HCT116 (cell line): ENCODE data around the gene GTF2H4. TPM values are rescaled to one million over a fixed set of nuclear protein-coding genes. Genes with fewer than 3 reads are reported as not detected.

Experiments used
- ATAC-seq: fragments of 200-7000 bp; cut with Tn5 transposase; 2 replicates; pipeline ENCODE4 v1.9.1; 2020; ENCODE audit warnings: mild to moderate bottlenecking, moderate library complexity
- BruUV-seq: library from RNA; stranded (reverse); fragments of 400-500 nt; replicated peaks from 2 replicates; lab custom pipeline; 2021; lab: Mats Ljungman, UMichigan
- CTCF ChIA-PET: fragments of 300-600 bp; sonication (Branson Sonifier 250); formaldehyde crosslinking; loops from one replicate; lab custom pipeline; 2021; ENCODE audit warnings: antibody characterized with exemption; lab: Charles Lee
- POLR2A ChIA-PET: fragments of 300-600, 350-600 bp; sonication (Branson Sonifier 250); formaldehyde crosslinking; loops from one replicate; lab custom pipeline; 2021; ENCODE audit warnings: antibody characterized with exemption; lab: Charles Lee
- RAD21 ChIA-PET, 2 experiments: fragments of 300-600 bp; sonication (Branson Sonifier 250); formaldehyde crosslinking; loops; one replicate each; lab custom pipeline; 2023; ENCODE audit warnings: low total read pairs in 2 of 2; ENCODE audit not compliant: uncharacterized antibody in 2 of 2, unreplicated experiment in 2 of 2, low non-redundant PET in 1 of 2; lab: Charles Lee
- DNase-seq: peaks from one replicate; pipeline ENCODE4 v3.0.0-alpha.2; 2010; ENCODE audit warnings: low read depth, low spot score
- H2AFZ ChIP-seq: fragments of 200-600 bp; shearing (Covaris generic), sonication (generic); 2 replicates; pipeline ENCODE4 v1.6.1; 2017; ENCODE audit warnings: low read depth, mixed run types, mixed read lengths, antibody characterized with exemption, low read length; ENCODE audit not compliant: poor library complexity, severe bottlenecking
- H3K27ac ChIP-seq: 2 replicates; pipeline ENCODE4 v1.5.1; 2012; ENCODE audit warnings: low read depth, low read length
- H3K27me3 ChIP-seq: fragments of 200-600 bp; sonication (generic); 2 replicates; pipeline ENCODE4 v1.6.1; 2016; ENCODE audit warnings: mixed run types, low read length, mixed read lengths; ENCODE audit not compliant: insufficient read depth
- H3K36me3 ChIP-seq, 2 experiments: fragments of 200-500 bp in 1 of 2; fragments of 200-600 bp in 1 of 2; sonication (Bioruptor generic) in 1 of 2; sonication (generic) in 1 of 2; 2 replicates each; pipeline versions ENCODE4 v1.5.1 to v1.6.1; 2014 to 2016; ENCODE audit warnings: low read length in 2 of 2, inconsistent platforms in 1 of 2, mixed read lengths in 1 of 2, mixed run types in 1 of 2; ENCODE audit not compliant: insufficient read depth in 2 of 2, control insufficient read depth in 1 of 2
- H3K4me1 ChIP-seq, 2 experiments: fragments of 200-600 bp in 1 of 2; sonication (generic) in 1 of 2; 2 replicates each; pipeline versions ENCODE4 v1.5.1 to v1.6.1; 2012 to 2017; ENCODE audit warnings: low read length in 2 of 2, inconsistent platforms in 1 of 2, mild to moderate bottlenecking in 1 of 2, mixed read lengths in 1 of 2, mixed run types in 1 of 2, moderate library complexity in 1 of 2; ENCODE audit not compliant: insufficient read depth in 2 of 2, control insufficient read depth in 1 of 2
- H3K4me2 ChIP-seq: fragments of 200-600 bp; sonication (generic); 2 replicates; pipeline ENCODE4 v1.6.1; 2017; ENCODE audit warnings: mixed run types, low read length, mixed read lengths
- H3K4me3 ChIP-seq, 2 experiments: fragments of 200-600 bp in 1 of 2; sonication (generic) in 1 of 2; replicated peaks in 1 of 2; 2 replicates each; pipeline ENCODE4 v1.5.1; 2011 to 2016; ENCODE audit warnings: low read length in 2 of 2, control low read depth in 1 of 2, low read depth in 1 of 2, mild to moderate bottlenecking in 1 of 2, mixed read lengths in 1 of 2, mixed run types in 1 of 2
- H3K79me2 ChIP-seq: fragments of 200-600 bp; sonication (generic); 2 replicates; pipeline ENCODE4 v1.6.1; 2017; ENCODE audit warnings: mild to moderate bottlenecking, mixed run types, low read length, moderate library complexity, mixed read lengths; ENCODE audit not compliant: insufficient read depth
- H3K9ac ChIP-seq: fragments of 200-600 bp; sonication (generic); 2 replicates; pipeline ENCODE4 v1.6.1; 2016; ENCODE audit warnings: low read length, mixed read lengths
- H3K9me2 ChIP-seq: fragments of 200-600 bp; sonication (generic), shearing (Covaris generic); 2 replicates; pipeline ENCODE4 v1.6.1; 2017; ENCODE audit warnings: mixed run types, mild to moderate bottlenecking, moderate library complexity; ENCODE audit not compliant: insufficient read depth
- H3K9me3 ChIP-seq, 2 experiments: fragments of 200-500 bp in 1 of 2; fragments of 200-600 bp in 1 of 2; sonication (Bioruptor generic) in 1 of 2; sonication (generic) in 1 of 2; 2 replicates each; pipeline ENCODE4 v1.6.1; 2014 to 2017; ENCODE audit warnings: low read length in 2 of 2, mixed read lengths in 2 of 2, inconsistent platforms in 1 of 2, low read depth in 1 of 2, mild to moderate bottlenecking in 1 of 2, mixed run types in 1 of 2, moderate library complexity in 1 of 2; ENCODE audit not compliant: control insufficient read depth in 1 of 2, insufficient read depth in 1 of 2
- H4K20me1 ChIP-seq: fragments of 200-600 bp; sonication (generic), shearing (Covaris generic); 2 replicates; pipeline ENCODE4 v1.6.1; 2017; ENCODE audit warnings: mixed run types, mild to moderate bottlenecking, moderate library complexity; ENCODE audit not compliant: insufficient read depth
- EGR1 ChIP-seq: IDR thresholded peaks from 2 replicates; pipeline ENCODE4 v1.6.1; 2012; ENCODE audit warnings: low read depth
- EZH2 ChIP-seq: fragments of 200-600 bp; sonication (generic); IDR thresholded peaks from 2 replicates; pipeline ENCODE4 v1.6.1; 2017; ENCODE audit warnings: antibody characterized with exemption, mixed run types
- POLR2A ChIP-seq: IDR thresholded peaks from 2 replicates; pipeline ENCODE4 v1.7.0; 2011; ENCODE audit warnings: borderline replicate concordance; ENCODE audit not compliant: insufficient read depth, insufficient read length; ENCODE audit errors: extremely low read depth
- POLR2AphosphoS5 ChIP-seq: IDR thresholded peaks from 2 replicates; pipeline ENCODE4 v1.6.1; 2011; ENCODE audit warnings: mild to moderate bottlenecking, low read depth, low read length, moderate library complexity
- SP1 ChIP-seq: IDR thresholded peaks from 2 replicates; pipeline ENCODE4 v1.6.1; 2012; ENCODE audit warnings: low read depth
- ZNF274 ChIP-seq: fragments of 200-500 bp; sonication (Bioruptor generic); IDR thresholded peaks from 2 replicates; pipeline ENCODE4 v1.6.1; 2014; ENCODE audit warnings: mild to moderate bottlenecking, low read depth, low read length, inconsistent platforms
- intact Hi-C: fragments of 100-400 bp; cut with micrococcal nuclease; formaldehyde crosslinking; loops from 2 replicates; pipeline ENCODE4 v1.10.0; 2022
- total RNA-seq: library from RNA; stranded (reverse); gene quantifications from one replicate; pipeline ENCODE4 v1.2.1, GENCODE V29; 2021; ENCODE audit not compliant: unreplicated experiment
- TF ChIP-seq, protein P1 (sequence below): IDR thresholded peaks from 2 replicates; pipeline ENCODE4 v1.6.1; 2011; ENCODE audit warnings: mild to moderate bottlenecking, low read length, moderate library complexity; ENCODE audit not compliant: insufficient replicate concordance; ENCODE audit errors: extremely low read depth
- TF ChIP-seq, protein P2 (sequence below): IDR thresholded peaks from 2 replicates; pipeline ENCODE4 v1.6.1; 2012
- TF ChIP-seq, protein P3 (sequence below), 3 experiments: fragments of 200-600 bp in 1 of 3; sonication (generic) in 1 of 3; IDR thresholded peaks in 2 of 3; conservative IDR thresholded peaks in 1 of 3; 2 replicates each; pipeline ENCODE4 v1.5.1; 2012 to 2017; ENCODE audit warnings: low read depth in 2 of 3, low read length in 2 of 3, antibody characterized with exemption in 1 of 3, borderline replicate concordance in 1 of 3, control low read depth in 1 of 3, mild to moderate bottlenecking in 1 of 3, mixed read lengths in 1 of 3, mixed run types in 1 of 3, moderate library complexity in 1 of 3; ENCODE audit not compliant: insufficient read depth in 1 of 3

Gene GTF2H4
- total RNA-seq, 1 experiment from 2014 or later = 59.7 TPM

DNA sequence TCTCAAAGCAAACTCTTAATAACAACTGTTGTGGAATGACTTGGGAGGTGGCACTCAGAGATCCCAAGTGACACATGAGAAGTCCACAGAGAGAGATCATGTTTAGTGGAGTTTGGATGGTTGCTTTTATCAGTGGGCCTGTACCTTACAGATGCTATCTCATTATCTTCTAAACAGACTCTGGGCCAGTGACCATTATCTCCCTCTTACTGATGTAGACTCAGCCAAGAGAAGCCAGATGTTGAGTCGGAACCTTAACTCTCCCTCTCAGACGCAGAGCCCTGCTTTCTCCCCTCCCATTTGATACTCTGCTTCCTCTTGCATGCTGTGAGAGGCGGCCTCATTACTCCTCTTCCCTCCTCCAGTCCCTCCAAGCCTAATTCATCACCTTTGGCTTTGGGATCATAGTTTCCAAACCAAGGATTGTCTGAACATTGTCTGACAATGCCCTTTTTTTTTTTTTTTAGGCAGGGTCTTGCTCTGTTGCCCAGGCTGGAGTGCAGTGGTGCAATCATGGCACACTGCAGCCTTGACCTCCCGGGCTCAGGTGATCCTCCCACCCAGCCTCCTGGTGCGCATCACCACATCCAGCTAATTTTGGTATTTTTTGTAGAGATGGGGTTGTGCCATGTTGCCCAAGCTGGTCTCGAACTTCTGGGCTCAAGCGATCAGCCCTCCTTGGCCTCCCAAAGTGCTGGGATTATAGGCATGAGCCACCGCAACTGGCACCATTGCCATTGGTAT is 28.2 kb upstream of the GTF2H4 start:
- peaks cover 39 to 63% of the 10 kb centered on the region in 2 experiments for H3K4me1 ChIP-seq
- no TSS peak for BruUV-seq
- TF ChIP-seq, protein P1, sequence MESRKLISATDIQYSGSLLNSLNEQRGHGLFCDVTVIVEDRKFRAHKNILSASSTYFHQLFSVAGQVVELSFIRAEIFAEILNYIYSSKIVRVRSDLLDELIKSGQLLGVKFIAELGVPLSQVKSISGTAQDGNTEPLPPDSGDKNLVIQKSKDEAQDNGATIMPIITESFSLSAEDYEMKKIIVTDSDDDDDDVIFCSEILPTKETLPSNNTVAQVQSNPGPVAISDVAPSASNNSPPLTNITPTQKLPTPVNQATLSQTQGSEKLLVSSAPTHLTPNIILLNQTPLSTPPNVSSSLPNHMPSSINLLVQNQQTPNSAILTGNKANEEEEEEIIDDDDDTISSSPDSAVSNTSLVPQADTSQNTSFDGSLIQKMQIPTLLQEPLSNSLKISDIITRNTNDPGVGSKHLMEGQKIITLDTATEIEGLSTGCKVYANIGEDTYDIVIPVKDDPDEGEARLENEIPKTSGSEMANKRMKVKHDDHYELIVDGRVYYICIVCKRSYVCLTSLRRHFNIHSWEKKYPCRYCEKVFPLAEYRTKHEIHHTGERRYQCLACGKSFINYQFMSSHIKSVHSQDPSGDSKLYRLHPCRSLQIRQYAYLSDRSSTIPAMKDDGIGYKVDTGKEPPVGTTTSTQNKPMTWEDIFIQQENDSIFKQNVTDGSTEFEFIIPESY = no peak
- TF ChIP-seq EGR1 (no peak), ZNF274 (no peak), SP1 (no peak), EZH2 (no peak), POLR2AphosphoS5 (no peak), POLR2A (no peak)
- TF ChIP-seq, protein P2, sequence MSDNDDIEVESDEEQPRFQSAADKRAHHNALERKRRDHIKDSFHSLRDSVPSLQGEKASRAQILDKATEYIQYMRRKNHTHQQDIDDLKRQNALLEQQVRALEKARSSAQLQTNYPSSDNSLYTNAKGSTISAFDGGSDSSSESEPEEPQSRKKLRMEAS = no peak
- TF ChIP-seq, protein P3, sequence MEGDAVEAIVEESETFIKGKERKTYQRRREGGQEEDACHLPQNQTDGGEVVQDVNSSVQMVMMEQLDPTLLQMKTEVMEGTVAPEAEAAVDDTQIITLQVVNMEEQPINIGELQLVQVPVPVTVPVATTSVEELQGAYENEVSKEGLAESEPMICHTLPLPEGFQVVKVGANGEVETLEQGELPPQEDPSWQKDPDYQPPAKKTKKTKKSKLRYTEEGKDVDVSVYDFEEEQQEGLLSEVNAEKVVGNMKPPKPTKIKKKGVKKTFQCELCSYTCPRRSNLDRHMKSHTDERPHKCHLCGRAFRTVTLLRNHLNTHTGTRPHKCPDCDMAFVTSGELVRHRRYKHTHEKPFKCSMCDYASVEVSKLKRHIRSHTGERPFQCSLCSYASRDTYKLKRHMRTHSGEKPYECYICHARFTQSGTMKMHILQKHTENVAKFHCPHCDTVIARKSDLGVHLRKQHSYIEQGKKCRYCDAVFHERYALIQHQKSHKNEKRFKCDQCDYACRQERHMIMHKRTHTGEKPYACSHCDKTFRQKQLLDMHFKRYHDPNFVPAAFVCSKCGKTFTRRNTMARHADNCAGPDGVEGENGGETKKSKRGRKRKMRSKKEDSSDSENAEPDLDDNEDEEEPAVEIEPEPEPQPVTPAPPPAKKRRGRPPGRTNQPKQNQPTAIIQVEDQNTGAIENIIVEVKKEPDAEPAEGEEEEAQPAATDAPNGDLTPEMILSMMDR (IDR thresholded peaks at IDR 0.05 in 2 of 3, conservative IDR thresholded peaks at IDR 0.05 in 1 of 3; ENCODE audit: borderline replicate concordance in 1 of 3, insufficient read depth in 1 of 3, low read depth in 2 of 3, low read length in 2 of 3) = no peak
- TF ChIP-seq, all 23 proteins: peak for 0
- ChIA-PET POLR2A (no interaction called here), RAD21 (no interaction called here), CTCF (interaction anchor here (5.3 kb wide), 1 partner anchor 51 kb away, joined by 34 read pairs; no protein-coding TSS in a partner anchor)
- Histone ChIP-seq H2AFZ (no peak overlapping the region), H3K4me2 (no peak overlapping the region), H3K27ac (no peak overlapping the region), H3K27me3 (no peaks in the 10 kb centered on the region), H3K9ac (no peak overlapping the region), H3K36me3 (no peaks in the 10 kb centered on the region), H3K9me3 (no peaks in the 10 kb centered on the region), H3K4me3 (no peak overlapping the region), H4K20me1 (no peaks in the 10 kb centered on the region), H3K9me2 (no peaks in the 10 kb centered on the region), H3K79me2 (peaks cover 19% of the 10 kb centered on the region)
- intact Hi-C loops = no loop called here
- ATAC-seq = no peak
- DNase-seq = no peak
